GM23338 (cell line): ENCODE results near the gene MADCAM1.

Experiments
- EZH2 ChIP-seq: fragments of 200-600 bp; sonication (generic); IDR thresholded peaks from one replicate; pipeline ENCODE4 v1.8.0; 2017; ENCODE audit warnings: antibody characterized with exemption, mild to moderate bottlenecking, low read depth; ENCODE audit not compliant: unreplicated experiment
- EZH2phosphoT487 ChIP-seq: fragments of 200-600 bp; sonication (generic); IDR thresholded peaks from one replicate; pipeline ENCODE4 v1.8.1; 2018; ENCODE audit warnings: antibody characterized with exemption; ENCODE audit not compliant: unreplicated experiment
- POLR2AphosphoS5 ChIP-seq: IDR thresholded peaks from 2 replicates; pipeline ENCODE4 v1.6.1; 2016; ENCODE audit warnings: antibody characterized with exemption, low read depth
- REST ChIP-seq: IDR thresholded peaks from one replicate; pipeline ENCODE4 v1.6.1; 2018; ENCODE audit warnings: antibody characterized with exemption; ENCODE audit not compliant: unreplicated experiment
- ZNF331 ChIP-seq: fragments of 250-450 bp; sonication (Bioruptor Pico); IDR thresholded peaks from 2 replicates; pipeline ENCODE4 v1.5.0; 2020; ENCODE audit warnings: low read depth, mild to moderate bottlenecking, moderate library complexity
- TF ChIP-seq, protein P1 (sequence below), 2 experiments: fragments of 200-600 bp in 1 of 2; sonication (generic) in 1 of 2; conservative IDR thresholded peaks; 2 replicates each; pipeline versions ENCODE4 v1.5.1 to v1.6.1; 2016 to 2017; ENCODE audit warnings: antibody characterized with exemption in 2 of 2, low read depth in 2 of 2, mild to moderate bottlenecking in 2 of 2, moderate library complexity in 1 of 2

DNA sequence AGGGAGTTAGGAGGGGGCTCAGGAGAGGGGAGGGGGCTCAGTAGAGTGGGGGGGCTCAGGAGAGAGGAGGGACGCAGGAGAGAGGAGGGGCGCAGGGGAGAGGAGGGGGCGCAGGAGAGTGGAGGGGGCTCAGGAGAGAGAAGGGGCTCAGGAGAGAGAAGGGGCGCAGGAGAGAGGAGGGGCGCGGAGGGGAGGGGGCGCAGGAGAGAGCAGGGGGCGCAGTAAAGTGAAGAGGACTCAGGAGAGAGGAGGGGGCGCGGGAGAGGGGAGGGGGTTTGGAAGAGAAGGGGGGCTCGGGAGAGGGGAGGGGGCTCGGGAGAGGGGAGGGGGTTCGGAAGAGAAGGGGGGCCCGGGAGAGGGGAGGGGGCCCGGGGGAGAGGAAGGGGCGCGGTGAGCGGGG lies 700 bp downstream of the MADCAM1 start:
- TF ChIP-seq, protein P1, sequence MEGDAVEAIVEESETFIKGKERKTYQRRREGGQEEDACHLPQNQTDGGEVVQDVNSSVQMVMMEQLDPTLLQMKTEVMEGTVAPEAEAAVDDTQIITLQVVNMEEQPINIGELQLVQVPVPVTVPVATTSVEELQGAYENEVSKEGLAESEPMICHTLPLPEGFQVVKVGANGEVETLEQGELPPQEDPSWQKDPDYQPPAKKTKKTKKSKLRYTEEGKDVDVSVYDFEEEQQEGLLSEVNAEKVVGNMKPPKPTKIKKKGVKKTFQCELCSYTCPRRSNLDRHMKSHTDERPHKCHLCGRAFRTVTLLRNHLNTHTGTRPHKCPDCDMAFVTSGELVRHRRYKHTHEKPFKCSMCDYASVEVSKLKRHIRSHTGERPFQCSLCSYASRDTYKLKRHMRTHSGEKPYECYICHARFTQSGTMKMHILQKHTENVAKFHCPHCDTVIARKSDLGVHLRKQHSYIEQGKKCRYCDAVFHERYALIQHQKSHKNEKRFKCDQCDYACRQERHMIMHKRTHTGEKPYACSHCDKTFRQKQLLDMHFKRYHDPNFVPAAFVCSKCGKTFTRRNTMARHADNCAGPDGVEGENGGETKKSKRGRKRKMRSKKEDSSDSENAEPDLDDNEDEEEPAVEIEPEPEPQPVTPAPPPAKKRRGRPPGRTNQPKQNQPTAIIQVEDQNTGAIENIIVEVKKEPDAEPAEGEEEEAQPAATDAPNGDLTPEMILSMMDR (conservative IDR thresholded peaks at IDR 0.05; ENCODE audit: low read depth in 2 of 2), result no peak
- TF ChIP-seq EZH2 (no peak), POLR2AphosphoS5 (no peak), ZNF331 (CRISPR knock-in tag) (no peak), REST (no peak), EZH2phosphoT487 (no peak)
